GM13976 (cell line): Measurements from ENCODE around the gene GABARAPL1.

Experiments used
- DNase-seq: peaks from one replicate; pipeline ENCODE4 v3.0.0; 2012; ENCODE audit warnings: low spot score
- in situ Hi-C: fragments of 300-500 bp; cut with MboI; formaldehyde crosslinking; loops from one replicate; pipeline ENCODE4 v1.12.0; 2022; ENCODE audit warnings: low sequenced_read_pairs, mixed read lengths, inconsistent platforms; ENCODE audit not compliant: unreplicated experiment
- TF ChIP-seq, protein P1 (sequence below): IDR thresholded peaks from 2 replicates; pipeline ENCODE4 v1.5.1; 2012; ENCODE audit warnings: borderline replicate concordance, mild to moderate bottlenecking; ENCODE audit not compliant: insufficient read depth; ENCODE audit errors: extremely low read depth, missing control alignments, control extremely low read depth

Gene GABARAPL1

DNA sequence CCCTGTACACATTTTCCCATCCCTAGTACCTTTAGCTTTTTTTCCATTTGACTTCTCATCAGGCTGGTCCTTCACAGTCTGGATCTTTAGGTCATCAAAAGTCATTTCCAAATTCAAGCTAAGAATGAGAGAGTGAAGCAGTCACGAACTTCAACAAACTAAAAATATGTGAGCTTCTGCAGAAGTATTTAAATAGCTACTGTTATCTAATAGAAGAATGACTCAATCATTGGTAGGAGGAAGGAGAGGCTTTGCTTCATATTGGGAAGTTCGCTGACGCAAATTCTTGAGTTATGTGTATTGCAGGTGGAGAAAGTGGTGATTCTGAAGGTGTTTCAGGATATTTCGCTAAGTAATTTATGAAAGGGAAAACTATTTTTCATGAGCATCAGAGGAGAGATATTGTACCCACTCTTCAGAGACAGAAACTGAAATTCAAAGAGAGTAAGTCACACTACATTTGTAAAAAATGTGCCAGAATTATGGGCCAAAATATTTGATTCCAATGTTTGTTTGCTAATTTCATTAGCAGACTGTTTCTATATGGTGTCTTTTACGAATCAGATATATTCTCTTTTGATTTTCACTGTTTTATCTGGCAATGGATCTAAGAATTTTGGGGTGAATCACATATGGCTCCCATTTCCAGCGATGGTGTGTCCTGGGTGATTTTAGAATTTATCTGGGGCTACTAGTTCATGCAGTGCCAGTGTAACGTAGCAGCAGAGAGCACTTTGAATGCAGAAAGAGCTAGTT is 40.5 kb upstream of the GABARAPL1 start, which contains the start of gene OLR1:
Gene OLR1 (minus strand): TSS at position 160 of the 756 bp plus-strand sequence. CDS start 55 bp downstream, at position 105.
- in situ Hi-C loops = no loop called here
- DNase-seq = no peak
- TF ChIP-seq, protein P1, sequence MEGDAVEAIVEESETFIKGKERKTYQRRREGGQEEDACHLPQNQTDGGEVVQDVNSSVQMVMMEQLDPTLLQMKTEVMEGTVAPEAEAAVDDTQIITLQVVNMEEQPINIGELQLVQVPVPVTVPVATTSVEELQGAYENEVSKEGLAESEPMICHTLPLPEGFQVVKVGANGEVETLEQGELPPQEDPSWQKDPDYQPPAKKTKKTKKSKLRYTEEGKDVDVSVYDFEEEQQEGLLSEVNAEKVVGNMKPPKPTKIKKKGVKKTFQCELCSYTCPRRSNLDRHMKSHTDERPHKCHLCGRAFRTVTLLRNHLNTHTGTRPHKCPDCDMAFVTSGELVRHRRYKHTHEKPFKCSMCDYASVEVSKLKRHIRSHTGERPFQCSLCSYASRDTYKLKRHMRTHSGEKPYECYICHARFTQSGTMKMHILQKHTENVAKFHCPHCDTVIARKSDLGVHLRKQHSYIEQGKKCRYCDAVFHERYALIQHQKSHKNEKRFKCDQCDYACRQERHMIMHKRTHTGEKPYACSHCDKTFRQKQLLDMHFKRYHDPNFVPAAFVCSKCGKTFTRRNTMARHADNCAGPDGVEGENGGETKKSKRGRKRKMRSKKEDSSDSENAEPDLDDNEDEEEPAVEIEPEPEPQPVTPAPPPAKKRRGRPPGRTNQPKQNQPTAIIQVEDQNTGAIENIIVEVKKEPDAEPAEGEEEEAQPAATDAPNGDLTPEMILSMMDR = no peak

DNA sequence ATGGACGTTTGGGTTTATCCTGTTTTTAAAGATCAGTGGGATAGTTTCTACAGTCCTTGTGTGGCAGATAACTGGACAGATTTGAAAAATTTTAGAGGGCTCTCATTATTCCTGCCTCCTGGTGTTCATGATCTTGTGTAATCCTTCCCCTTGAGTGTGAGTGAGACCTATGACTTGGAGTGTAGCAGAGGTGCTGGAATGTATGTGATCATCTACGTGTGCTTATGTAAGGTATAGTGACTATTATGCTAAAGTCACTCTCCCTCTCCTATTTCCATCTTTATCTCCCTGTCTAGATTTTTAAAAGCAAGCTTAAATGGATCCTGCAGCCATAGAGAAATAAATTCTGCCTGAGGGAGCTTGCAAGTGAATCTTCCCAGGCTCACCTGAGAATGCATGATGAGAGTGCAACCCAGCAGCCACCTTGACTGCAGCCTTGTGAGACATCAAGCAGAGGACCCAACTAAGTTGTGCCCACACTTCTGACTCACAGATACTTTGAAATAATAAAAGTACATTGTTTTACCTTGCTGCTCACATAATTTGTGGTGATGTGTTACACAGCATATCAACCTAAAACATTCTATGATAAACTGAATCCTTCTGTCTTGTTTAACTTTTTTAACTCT is 37.6 kb upstream of the GABARAPL1 start:
- DNase-seq = no peak
- TF ChIP-seq, protein P1 = no peak
- in situ Hi-C loops = no loop called here

DNA sequence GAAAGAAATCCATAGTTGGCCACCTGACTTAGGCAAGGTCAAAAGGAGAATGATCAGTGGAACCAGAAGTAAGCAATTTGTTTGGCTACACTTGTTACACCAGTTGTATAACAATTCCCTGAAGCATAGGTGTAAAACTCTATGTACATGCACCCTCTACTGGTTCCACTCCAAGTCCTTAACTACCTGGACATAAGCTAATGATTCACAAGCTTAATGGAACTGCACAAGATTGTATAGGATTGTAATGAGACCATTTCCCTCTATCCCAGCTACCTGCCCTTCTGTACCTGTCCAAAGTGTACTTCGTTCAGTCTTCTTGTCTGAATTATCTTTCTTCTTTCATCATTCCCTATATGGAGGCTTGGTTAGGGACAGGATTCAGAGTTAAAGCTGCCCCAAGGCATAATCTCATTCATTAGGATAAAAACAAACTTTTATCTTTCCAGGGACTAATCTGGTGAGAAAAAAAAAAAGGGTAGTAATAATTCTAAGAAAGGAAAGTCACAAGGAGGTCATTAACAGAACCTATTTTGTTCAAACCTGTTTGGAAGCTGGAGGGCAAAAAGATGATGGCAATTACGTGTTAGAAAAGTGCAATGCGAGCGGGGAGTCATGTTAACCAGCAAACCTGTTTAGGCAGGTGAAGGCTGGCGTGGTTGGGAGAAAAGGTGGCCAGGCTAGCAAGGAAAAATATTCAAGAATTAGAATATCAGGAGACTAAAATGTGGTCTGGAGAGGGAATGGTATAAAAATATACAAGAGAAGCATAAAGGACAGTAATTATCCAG is 36.6 kb upstream of the GABARAPL1 start:
- TF ChIP-seq, protein P1 = no peak
- in situ Hi-C loops = no loop called here
- DNase-seq = no peak

DNA sequence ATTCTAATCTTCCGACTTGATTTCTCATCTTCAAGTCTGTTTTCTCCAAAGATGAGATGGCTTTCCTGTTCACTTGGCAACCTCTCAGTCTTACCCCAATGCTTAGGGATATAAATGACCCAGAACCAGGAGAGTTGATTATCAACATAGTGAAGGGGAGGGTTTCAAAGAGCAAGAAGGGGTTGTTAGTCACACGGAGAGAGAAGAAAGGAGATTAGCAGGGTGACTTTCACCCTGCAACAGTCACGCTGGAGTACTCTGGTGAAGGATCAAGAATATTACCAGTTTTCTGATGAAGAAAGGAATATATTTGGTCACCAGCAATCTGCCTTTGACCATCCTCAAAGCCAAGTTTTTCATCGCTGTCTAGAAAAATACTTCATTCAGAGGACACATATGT is 33.9 kb upstream of the GABARAPL1 start, which contains the start of gene TMEM52B:
Gene TMEM52B (plus strand): TSS at position 212 of the 400 bp plus-strand sequence. CDS start 543 bp downstream, outside the sequence.
- no peak for DNase-seq
- in situ Hi-C loops = no loop called here
- TF ChIP-seq, protein P1 = no peak

DNA sequence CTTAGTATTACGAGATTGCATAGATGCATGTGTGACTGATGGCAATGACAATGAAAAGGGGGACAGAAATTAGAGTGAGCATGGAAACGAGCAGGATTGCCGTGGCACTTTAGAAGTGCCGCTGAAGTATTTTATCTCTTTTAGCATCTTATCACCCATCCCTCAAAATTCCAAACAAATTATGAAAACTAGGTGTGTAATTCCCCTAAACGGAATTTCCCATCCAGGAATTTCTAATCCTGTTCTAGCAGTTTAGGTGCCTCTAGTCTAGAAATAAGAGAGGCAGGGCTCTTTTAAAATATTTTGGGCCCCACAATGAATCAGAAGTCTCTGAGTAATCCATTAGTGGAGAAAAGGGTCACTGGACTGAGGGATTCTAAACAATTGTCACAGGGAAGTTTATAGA is 32.9 kb upstream of the GABARAPL1 start:
- in situ Hi-C loops = no loop called here
- TF ChIP-seq, protein P1 = no peak
- no peak for DNase-seq

DNA sequence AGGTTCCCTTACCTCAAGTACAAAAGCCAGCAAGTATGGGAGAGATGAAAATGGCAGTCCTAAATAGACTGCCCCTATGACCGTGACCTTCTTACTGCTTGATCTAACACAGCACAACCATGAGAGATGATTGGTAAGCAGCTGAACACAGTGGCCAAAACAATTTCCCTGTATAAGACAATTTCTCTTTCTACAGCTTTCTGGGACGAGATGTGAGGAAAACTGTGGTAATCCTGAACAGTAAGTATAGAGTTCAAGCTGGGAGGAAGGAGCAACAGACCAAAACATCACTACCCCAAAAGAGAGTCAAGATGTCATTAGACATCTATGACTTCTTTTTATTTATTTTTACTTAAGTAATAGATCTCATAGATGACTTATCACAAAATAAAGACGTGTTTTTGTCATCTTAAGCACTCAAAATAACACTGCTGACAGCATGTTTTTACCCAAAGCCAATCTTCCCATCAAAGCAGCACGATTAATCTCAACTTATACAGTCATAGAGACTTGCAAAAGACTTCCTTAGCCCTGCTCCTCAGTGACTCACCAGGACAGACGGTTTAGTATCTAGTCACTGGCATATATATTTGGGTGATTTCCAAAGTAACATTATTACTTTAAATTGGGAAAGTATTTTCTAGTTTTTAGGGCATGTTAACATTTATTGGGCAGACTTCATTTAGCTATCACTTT is 30.2 kb upstream of the GABARAPL1 start:
- no peak for DNase-seq
- in situ Hi-C loops = no loop called here

More for the DNA sequence above, 30.2 kb upstream of the GABARAPL1 start:
- TF ChIP-seq, protein P1 = no peak
